ENCODE data around the gene FOXC1. TPM values are rescaled to one million over a fixed set of nuclear protein-coding genes. Genes with fewer than 3 reads are reported as not detected.

The FOXC1 gene
- total RNA-seq, 2 experiments from 2014 or later: 0.04 to 0.05 TPM

DNA sequence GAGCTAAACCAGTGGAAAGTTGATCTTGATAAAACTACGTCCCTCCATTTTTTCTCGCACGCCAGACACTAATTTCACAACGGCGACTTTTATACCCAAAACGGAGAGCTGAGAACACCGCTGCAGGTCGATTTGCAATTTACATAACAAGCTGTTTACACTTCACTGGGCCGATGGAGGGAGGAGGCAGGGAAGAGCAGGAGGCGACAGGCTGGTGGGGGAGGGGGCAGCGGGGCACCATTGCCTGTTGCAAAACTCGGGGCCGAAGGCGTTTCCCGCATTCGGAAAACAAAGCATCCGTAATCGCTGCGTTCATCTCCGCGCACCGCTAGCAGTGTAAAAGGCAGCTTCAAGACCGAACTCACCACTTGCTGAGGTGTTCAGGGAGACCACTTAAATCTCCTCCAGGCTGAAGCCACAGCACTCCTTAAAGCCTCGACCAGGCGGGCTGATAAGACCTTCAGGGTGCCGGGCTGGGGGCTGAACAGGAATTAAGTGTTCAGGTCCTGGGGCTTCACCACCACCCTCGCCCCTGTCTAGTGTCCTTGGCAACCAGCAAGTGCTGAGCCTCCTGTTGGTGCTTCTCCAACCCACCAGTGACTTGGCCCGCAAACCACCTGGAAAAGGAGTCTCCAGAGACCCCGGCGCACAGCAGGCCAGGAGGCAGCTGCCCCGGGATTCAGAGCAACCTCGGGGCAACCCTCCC, 2.0 kb upstream of the FOXC1 start:
- H3K27ac Mint-ChIP-seq: no peak overlapping the region
- peak overlapping the region; percentile 11 for H3K4me3 Mint-ChIP-seq
- peaks cover 41% of the 10 kb centered on the region for H3K4me1 Mint-ChIP-seq
- DNase-seq (peak; percentile 47), ATAC-seq (no peak)
- ChIA-PET CTCF (interaction anchor here (0.5 to 4.1 kb wide), 10 partner anchors 12 to 1622 kb away, joined by 3 to 17 read pairs (median 4); no protein-coding TSS in a partner anchor), POLR2A (no interaction called here)
- H3K36me3 Mint-ChIP-seq (ENCODE audit: low read depth): no peaks in the 10 kb centered on the region
- intact Hi-C loops (cut with DNase I, micrococcal nuclease): loop anchor here (5.0 kb wide), 7 partner anchors 165 to 1625 kb away; partner anchors contain the start of genes FOXF2 (in 1 of the 2), FOXQ1 (in 1 of the 2) and GMDS (in 1 of the 2)
- no peaks in the 10 kb centered on the region for H3K9me3 Mint-ChIP-seq (ENCODE audit: low read depth)
- H3K27me3 Mint-ChIP-seq: peaks cover 59% of the 10 kb centered on the region

DNA sequence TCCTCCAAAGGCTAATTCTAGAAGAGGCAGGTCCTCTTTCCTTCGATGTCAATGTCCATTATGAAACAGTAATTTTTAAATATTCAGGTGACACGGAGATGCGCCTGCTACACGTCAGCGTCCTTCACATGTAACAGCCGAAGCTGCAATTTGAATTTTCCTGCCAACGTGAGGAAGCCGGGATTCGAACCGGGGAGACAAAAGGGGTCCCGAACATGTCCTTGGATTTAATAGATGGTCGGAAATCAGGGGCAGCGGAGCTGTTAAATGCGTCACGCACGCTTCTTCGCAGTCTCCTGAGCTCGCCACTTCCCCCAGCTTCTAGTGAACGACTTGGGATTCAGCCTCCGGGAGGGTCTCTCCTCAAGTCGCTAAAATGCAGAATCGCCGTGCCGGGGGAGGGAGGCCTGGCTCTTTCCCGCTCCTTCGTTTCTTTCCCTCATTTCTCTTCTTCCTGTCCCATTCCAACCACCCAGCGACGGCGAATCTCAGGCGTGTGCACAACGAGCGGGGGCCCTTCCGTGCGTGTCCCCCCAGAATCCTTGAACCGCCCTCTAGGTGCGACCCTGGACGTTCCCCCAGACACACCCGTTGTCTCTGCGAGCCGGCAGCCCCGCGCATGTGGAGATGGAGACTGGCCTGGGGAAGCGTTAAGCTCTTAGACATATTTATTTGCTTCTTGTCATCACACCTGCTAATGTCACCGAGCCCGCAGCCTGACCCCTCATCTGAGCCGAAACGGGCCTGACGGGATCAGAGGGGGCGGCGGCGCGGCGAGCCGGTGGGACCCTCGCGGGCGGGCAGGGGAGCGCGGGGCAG, 1.3 kb upstream of the FOXC1 start:
- Mint-ChIP-seq H3K27ac (no peak overlapping the region), H3K4me1 (peaks cover 43% of the 10 kb centered on the region), H3K36me3 (ENCODE audit: low read depth) (no peaks in the 10 kb centered on the region), H3K9me3 (ENCODE audit: low read depth) (no peaks in the 10 kb centered on the region), H3K4me3 (peak overlapping the region; percentile 55), H3K27me3 (peaks cover 59% of the 10 kb centered on the region)
- DNase-seq (peak; percentile 28), ATAC-seq (no peak)
- CTCF ChIA-PET: interaction anchor here (1.0 to 4.1 kb wide), 7 partner anchors 12 to 1027 kb away, joined by 3 to 17 read pairs (median 5); no protein-coding TSS in a partner anchor
- POLR2A ChIA-PET: no interaction called here
- intact Hi-C loops (cut with DNase I, micrococcal nuclease): loop anchor here (5.0 kb wide), 7 partner anchors 164 to 1624 kb away; partner anchors contain the start of genes FOXF2 (in 1 of the 2), FOXQ1 (in 1 of the 2) and GMDS (in 1 of the 2)

DNA sequence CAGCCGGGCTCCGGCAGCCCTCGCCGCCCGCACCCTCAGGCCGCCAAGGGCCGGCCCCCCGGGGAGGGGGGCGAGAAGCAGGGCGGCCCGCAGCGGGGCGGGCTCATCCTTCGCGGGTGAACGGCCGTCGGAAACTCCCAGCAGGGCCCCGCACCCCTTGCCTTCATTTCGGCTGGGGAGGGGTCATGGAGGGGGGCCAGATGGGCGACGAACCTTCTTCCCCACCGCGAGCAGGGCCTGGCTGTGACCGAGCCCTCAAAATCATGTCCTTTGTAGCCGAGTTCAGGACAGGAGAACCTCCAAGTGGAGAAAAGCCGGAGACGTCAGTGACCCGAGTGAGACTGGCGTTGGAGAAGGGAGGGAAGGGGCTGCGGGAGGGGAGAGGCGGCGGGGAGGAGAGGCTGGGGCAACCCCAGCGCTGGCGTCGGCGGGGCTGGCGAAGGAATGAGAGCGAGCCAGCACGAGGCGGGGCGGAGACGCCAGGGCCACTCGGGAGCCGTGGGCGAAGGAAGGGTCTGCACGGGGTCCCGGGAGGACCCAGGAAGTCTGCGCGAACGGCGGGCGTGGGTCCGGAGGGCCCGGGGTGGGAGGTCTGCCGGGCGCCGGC, 571 bp upstream of the FOXC1 start:
- no peak overlapping the region for H3K27ac Mint-ChIP-seq

DNA sequence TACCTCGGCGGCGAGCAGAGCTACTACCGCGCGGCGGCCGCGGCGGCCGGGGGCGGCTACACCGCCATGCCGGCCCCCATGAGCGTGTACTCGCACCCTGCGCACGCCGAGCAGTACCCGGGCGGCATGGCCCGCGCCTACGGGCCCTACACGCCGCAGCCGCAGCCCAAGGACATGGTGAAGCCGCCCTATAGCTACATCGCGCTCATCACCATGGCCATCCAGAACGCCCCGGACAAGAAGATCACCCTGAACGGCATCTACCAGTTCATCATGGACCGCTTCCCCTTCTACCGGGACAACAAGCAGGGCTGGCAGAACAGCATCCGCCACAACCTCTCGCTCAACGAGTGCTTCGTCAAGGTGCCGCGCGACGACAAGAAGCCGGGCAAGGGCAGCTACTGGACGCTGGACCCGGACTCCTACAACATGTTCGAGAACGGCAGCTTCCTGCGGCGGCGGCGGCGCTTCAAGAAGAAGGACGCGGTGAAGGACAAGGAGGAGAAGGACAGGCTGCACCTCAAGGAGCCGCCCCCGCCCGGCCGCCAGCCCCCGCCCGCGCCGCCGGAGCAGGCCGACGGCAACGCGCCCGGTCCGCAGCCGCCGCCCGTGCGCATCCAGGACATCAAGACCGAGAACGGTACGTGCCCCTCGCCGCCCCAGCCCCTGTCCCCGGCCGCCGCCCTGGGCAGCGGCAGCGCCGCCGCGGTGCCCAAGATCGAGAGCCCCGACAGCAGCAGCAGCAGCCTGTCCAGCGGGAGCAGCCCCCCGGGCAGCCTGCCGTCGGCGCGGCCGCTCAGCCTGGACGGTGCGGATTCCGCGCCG, 994 bp downstream of the FOXC1 start:
- no peak overlapping the region for H3K27ac Mint-ChIP-seq
- H3K9me3 Mint-ChIP-seq (ENCODE audit: low read depth): no peaks in the 10 kb centered on the region
- H3K4me3 Mint-ChIP-seq: peak overlapping the region; percentile 60
- DNase-seq (peak; percentile 50), ATAC-seq (peak; percentile 7)
- no peaks in the 10 kb centered on the region for H3K36me3 Mint-ChIP-seq (ENCODE audit: low read depth)
- H3K27me3 Mint-ChIP-seq: peaks cover 57% of the 10 kb centered on the region
- CTCF ChIA-PET: interaction anchor here (0.5 to 1.2 kb wide), 4 partner anchors 9 to 530 kb away, joined by 3 read pairs; no protein-coding TSS in a partner anchor
- POLR2A ChIA-PET: no interaction called here
- intact Hi-C loops (cut with DNase I, micrococcal nuclease): loop anchor here in 1 of 2 experiments (5.0 kb wide), 1 partner anchor 427 kb away; no protein-coding TSS in a partner anchor
- H3K4me1 Mint-ChIP-seq: peaks cover 42% of the 10 kb centered on the region

More for the DNA sequence above, 571 bp upstream of the FOXC1 start:
- intact Hi-C loops (cut with DNase I, micrococcal nuclease): loop anchor here (5.0 kb wide), 7 partner anchors 163 to 1623 kb away; partner anchors contain the start of genes FOXF2 (in 1 of the 2), FOXQ1 (in 1 of the 2) and GMDS (in 1 of the 2)
- DNase-seq (peak; percentile 42), ATAC-seq (no peak)
- POLR2A ChIA-PET: no interaction called here
- CTCF ChIA-PET: interaction anchor here (0.6 to 1.9 kb wide), 3 partner anchors 14 to 184 kb away, joined by 3 to 6 read pairs (median 5); no protein-coding TSS in a partner anchor
- Mint-ChIP-seq H3K36me3 (ENCODE audit: low read depth) (no peaks in the 10 kb centered on the region), H3K9me3 (ENCODE audit: low read depth) (no peaks in the 10 kb centered on the region), H3K27me3 (peaks cover 58% of the 10 kb centered on the region), H3K4me3 (peak overlapping the region; percentile 55), H3K4me1 (peaks cover 47% of the 10 kb centered on the region)

DNA sequence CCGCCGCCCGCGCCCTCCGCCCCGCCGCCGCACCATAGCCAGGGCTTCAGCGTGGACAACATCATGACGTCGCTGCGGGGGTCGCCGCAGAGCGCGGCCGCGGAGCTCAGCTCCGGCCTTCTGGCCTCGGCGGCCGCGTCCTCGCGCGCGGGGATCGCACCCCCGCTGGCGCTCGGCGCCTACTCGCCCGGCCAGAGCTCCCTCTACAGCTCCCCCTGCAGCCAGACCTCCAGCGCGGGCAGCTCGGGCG, 1.5 kb downstream of the FOXC1 start:
- POLR2A ChIA-PET: no interaction called here
- no peak overlapping the region for H3K27ac Mint-ChIP-seq
- ATAC-seq (no peak), DNase-seq (peak; percentile 33)
- no peaks in the 10 kb centered on the region for H3K36me3 Mint-ChIP-seq (ENCODE audit: low read depth)
- H3K27me3 Mint-ChIP-seq: peaks cover 55% of the 10 kb centered on the region
- H3K4me1 Mint-ChIP-seq: peaks cover 38% of the 10 kb centered on the region
- no peak overlapping the region for H3K4me3 Mint-ChIP-seq
- CTCF ChIA-PET: interaction anchor here (0.8 to 1.4 kb wide), 5 partner anchors 10 to 743 kb away, joined by 3 to 5 read pairs (median 3); no protein-coding TSS in a partner anchor
- intact Hi-C loops (cut with DNase I, micrococcal nuclease): loop anchor here in 1 of 2 experiments (5.0 kb wide), 1 partner anchor 426 kb away; no protein-coding TSS in a partner anchor
- no peaks in the 10 kb centered on the region for H3K9me3 Mint-ChIP-seq (ENCODE audit: low read depth)

DNA sequence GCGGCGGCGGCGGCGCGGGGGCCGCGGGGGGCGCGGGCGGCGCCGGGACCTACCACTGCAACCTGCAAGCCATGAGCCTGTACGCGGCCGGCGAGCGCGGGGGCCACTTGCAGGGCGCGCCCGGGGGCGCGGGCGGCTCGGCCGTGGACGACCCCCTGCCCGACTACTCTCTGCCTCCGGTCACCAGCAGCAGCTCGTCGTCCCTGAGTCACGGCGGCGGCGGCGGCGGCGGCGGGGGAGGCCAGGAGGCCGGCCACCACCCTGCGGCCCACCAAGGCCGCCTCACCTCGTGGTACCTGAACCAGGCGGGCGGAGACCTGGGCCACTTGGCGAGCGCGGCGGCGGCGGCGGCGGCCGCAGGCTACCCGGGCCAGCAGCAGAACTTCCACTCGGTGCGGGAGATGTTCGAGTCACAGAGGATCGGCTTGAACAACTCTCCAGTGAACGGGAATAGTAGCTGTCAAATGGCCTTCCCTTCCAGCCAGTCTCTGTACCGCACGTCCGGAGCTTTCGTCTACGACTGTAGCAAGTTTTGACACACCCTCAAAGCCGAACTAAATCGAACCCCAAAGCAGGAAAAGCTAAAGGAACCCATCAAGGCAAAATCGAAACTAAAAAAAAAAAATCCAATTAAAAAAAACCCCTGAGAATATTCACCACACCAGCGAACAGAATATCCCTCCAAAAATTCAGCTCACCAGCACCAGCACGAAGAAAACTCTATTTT, 2.0 kb downstream of the FOXC1 start:
- Mint-ChIP-seq H3K4me3 (peak overlapping the region; percentile 59), H3K27me3 (peaks cover 51% of the 10 kb centered on the region), H3K36me3 (ENCODE audit: low read depth) (no peaks in the 10 kb centered on the region), H3K27ac (no peak overlapping the region), H3K9me3 (ENCODE audit: low read depth) (no peaks in the 10 kb centered on the region), H3K4me1 (peaks cover 36% of the 10 kb centered on the region)
- peak; percentile 24 for DNase-seq
- ATAC-seq: no peak
- intact Hi-C loops (cut with DNase I, micrococcal nuclease): loop anchor here (1.0 to 5.0 kb wide), 3 partner anchors 13 to 426 kb away; no protein-coding TSS in a partner anchor
- POLR2A ChIA-PET: interaction anchor here (0.7 kb wide), 1 partner anchor 1328 kb away, joined by 3 read pairs; no protein-coding TSS in a partner anchor
- CTCF ChIA-PET: interaction anchor here (0.7 to 1.4 kb wide), 5 partner anchors 10 to 742 kb away, joined by 3 to 5 read pairs (median 3); no protein-coding TSS in a partner anchor

DNA sequence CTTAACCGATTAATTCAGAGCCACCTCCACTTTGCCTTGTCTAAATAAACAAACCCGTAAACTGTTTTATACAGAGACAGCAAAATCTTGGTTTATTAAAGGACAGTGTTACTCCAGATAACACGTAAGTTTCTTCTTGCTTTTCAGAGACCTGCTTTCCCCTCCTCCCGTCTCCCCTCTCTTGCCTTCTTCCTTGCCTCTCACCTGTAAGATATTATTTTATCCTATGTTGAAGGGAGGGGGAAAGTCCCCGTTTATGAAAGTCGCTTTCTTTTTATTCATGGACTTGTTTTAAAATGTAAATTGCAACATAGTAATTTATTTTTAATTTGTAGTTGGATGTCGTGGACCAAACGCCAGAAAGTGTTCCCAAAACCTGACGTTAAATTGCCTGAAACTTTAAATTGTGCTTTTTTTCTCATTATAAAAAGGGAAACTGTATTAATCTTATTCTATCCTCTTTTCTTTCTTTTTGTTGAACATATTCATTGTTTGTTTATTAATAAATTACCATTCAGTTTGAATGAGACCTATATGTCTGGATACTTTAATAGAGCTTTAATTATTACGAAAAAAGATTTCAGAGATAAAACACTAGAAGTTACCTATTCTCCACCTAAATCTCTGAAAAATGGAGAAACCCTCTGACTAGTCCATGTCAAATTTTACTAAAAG, 2.7 kb downstream of the FOXC1 start:
- ATAC-seq: no peak
- no peaks in the 10 kb centered on the region for H3K9me3 Mint-ChIP-seq (ENCODE audit: low read depth)
- POLR2A ChIA-PET: no interaction called here
- intact Hi-C loops (cut with DNase I, micrococcal nuclease): loop anchor here (1.0 to 5.0 kb wide), 3 partner anchors 12 to 425 kb away; no protein-coding TSS in a partner anchor
- H3K27ac Mint-ChIP-seq: no peak overlapping the region
- H3K36me3 Mint-ChIP-seq (ENCODE audit: low read depth): no peaks in the 10 kb centered on the region
- CTCF ChIA-PET: interaction anchor here (0.9 to 1.4 kb wide), 4 partner anchors 11 to 741 kb away, joined by 3 to 5 read pairs (median 3); no protein-coding TSS in a partner anchor
- peak overlapping the region; percentile 59 for H3K4me3 Mint-ChIP-seq
- no peak for DNase-seq
- H3K4me1 Mint-ChIP-seq: peaks cover 29% of the 10 kb centered on the region
- peaks cover 49% of the 10 kb centered on the region for H3K27me3 Mint-ChIP-seq

DNA sequence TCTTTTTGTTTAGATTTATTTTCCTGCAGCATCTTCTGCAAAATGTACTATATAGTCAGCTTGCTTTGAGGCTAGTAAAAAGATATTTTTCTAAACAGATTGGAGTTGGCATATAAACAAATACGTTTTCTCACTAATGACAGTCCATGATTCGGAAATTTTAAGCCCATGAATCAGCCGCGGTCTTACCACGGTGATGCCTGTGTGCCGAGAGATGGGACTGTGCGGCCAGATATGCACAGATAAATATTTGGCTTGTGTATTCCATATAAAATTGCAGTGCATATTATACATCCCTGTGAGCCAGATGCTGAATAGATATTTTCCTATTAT, 3.2 kb downstream of the FOXC1 start:
- ChIA-PET CTCF (interaction anchor here (0.9 kb wide), 1 partner anchor 14 kb away, joined by 3 read pairs; no protein-coding TSS in a partner anchor), POLR2A (no interaction called here)
- ATAC-seq (no peak), DNase-seq (peak; percentile 19)
- Mint-ChIP-seq H3K36me3 (ENCODE audit: low read depth) (no peaks in the 10 kb centered on the region), H3K4me1 (peaks cover 25% of the 10 kb centered on the region), H3K9me3 (ENCODE audit: low read depth) (no peaks in the 10 kb centered on the region), H3K27ac (no peak overlapping the region), H3K27me3 (peaks cover 48% of the 10 kb centered on the region), H3K4me3 (no peak overlapping the region)
- intact Hi-C loops (cut with DNase I, micrococcal nuclease): loop anchor here (1.0 to 5.0 kb wide), 3 partner anchors 11 to 424 kb away; no protein-coding TSS in a partner anchor

DNA sequence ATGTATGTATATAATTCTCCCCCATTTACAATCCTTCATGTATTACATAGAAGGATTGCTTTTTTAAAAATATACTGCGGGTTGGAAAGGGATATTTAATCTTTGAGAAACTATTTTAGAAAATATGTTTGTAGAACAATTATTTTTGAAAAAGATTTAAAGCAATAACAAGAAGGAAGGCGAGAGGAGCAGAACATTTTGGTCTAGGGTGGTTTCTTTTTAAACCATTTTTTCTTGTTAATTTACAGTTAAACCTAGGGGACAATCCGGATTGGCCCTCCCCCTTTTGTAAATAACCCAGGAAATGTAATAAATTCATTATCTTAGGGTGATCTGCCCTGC, 3.6 kb downstream of the FOXC1 start:
- H3K27ac Mint-ChIP-seq: no peak overlapping the region
- POLR2A ChIA-PET: no interaction called here
- intact Hi-C loops (cut with DNase I, micrococcal nuclease): loop anchor here (2.0 to 5.0 kb wide), 2 partner anchors 13 to 424 kb away; no protein-coding TSS in a partner anchor

More for the DNA sequence above, 3.6 kb downstream of the FOXC1 start:
- H3K4me3 Mint-ChIP-seq: no peak overlapping the region
- peaks cover 22% of the 10 kb centered on the region for H3K4me1 Mint-ChIP-seq
- DNase-seq (no peak), ATAC-seq (no peak)
- no peaks in the 10 kb centered on the region for H3K9me3 Mint-ChIP-seq (ENCODE audit: low read depth)
- CTCF ChIA-PET: interaction anchor here (0.9 kb wide), 1 partner anchor 14 kb away, joined by 3 read pairs; no protein-coding TSS in a partner anchor
- H3K27me3 Mint-ChIP-seq: peaks cover 47% of the 10 kb centered on the region
- H3K36me3 Mint-ChIP-seq (ENCODE audit: low read depth): no peaks in the 10 kb centered on the region
